Stimulated activated CD4-positive, alpha-beta T cell treated with anti-CD3 and anti-CD28 coated beads, Interleukin-4, amount 100 ng/mL, for 4 hours (primary cell): Measurements from ENCODE around the gene RTN4.

Experiments used
- DNase-seq, 2 experiments: peaks; one replicate each; pipeline ENCODE4 v3.0.0-alpha.2; 2020

Gene RTN4

GRCh38 chr2:54968561-54969218 is 81.6 kb downstream of the RTN4 start:
- no peak for DNase-seq

DNA sequence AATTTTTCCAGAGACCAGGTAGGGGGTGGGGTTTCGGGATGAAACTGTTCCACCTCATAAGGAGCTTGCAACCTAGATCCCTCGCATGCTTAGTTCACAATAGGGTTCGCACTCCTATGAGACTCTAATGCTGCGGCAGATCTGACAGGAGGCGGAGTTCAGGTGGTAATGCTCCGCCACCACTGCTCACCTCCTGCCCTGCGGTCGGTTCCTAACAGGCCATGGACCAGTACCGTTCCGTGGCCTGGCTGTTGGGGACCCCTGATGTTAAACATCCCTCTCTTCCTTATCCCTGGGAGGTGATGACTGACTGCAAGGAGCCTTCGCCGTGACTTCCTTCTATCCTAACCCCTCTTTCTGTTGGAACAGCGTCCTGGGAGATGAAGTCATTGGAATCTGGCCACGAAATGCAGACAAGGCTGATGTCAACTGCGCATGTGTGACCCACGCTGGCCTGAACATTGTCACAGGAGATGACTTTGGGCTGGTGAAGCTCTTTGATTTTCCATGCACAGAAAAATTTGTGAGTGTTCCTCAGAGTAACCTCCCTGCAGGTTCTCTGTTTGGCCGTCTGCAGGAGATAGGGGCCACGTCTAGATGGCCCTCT is 82.4 kb downstream of the RTN4 start:
- no peak for DNase-seq

DNA sequence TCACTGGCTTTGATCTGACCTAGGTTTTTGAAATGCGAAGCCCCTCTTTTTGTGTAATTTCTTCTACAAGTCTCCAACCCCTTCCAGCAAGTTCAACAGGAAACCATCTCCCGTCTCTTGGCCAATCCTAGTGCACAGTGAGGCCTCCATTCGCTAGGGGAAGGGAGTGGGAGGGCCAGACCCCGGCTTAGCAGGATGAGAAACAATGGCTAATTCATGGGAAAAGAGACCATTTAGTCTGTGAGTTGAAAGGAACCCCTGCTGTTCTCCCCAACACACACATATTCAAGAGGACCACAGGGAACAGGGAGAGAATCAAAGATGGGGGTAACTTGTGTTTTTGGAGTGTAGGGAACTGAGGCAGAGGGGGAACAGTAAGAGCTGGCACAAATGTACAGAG is 83.0 kb downstream of the RTN4 start:
- no peak for DNase-seq

- no peak for DNase-seq
Observed at GRCh38 chr2:54966837-54967236, 83.4 kb downstream of the RTN4 start.

GRCh38 chr2:54966165-54966832 is 84.0 kb downstream of the RTN4 start:
- no peak for DNase-seq

DNA sequence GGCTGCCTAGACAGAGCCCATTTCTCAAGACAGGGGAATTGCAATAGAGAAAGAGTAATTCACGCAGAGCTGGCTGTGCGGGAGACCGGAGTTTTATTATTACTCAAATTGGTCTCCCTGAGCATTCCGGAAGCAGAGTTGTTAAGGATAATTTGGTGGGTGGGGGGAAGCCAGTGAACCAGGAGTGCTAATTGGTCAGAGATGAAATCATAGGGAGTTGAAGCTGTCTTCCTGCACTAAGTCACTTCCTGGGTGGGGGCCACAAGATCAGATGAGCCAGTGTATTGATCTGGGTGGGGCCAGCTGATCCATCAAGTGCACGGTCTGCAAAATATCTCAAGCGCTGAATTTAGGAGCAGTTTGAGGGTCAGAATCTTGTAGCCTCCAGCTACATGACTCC is 84.8 kb downstream of the RTN4 start:
- DNase-seq: no peak

- DNase-seq: no peak
Observed at GRCh38 chr2:54964816-54965215, 85.4 kb downstream of the RTN4 start.

- no peak for DNase-seq
Observed at GRCh38 chr2:54964271-54964670, 86.0 kb downstream of the RTN4 start.

GRCh38 chr2:54963476-54963875 is 86.8 kb downstream of the RTN4 start:
- DNase-seq: no peak

DNA sequence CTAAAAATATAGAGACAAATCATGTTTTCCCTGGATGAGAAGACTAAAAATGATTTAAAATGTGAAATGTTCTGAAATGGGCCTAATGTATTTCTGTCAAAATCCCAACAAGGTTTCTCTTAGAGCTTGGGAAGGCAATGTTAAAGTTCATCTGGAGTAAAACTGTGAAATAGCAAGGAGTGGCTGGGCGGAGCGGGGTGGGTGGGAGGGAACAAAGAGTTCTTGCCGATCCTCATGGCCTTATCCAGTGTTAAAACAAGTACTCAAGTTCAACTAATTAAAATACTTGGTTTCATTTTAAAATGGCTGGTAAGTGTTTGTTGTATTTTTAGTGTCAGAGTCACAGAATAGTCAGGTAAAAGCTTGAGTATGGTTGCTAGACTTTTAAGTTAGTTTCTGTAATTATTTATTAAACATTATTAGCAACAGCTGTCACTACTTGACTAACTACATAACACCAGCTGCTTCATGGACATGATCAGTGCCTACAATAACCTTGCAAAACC is 87.3 kb downstream of the RTN4 start:
- DNase-seq: no peak

- DNase-seq: no peak
Observed at GRCh38 chr2:54962511-54962910, 87.7 kb downstream of the RTN4 start.

DNA sequence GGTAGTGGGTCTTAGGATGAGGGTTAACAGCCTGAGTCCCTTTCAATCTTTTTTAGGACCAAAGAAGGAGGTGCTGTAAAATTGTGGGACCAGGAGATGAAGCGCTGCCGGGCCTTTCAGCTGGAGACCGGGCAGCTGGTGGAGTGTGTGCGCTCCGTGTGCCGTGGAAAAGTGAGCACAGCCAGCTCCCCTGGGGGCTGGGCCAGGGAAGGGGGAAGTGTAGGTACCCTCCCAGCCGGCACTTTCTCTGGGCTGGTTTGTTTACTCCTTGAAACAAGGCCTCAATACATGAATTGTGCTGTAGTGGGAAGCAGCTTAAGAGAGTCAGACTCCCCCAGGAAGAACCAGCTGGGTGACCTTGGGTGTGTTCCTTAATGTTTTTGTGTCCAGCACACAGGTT is 90.1 kb downstream of the RTN4 start:
- no peak for DNase-seq

- DNase-seq: no peak
Observed at GRCh38 chr2:54958717-54959371, 91.4 kb downstream of the RTN4 start.

- no peak for DNase-seq
Observed at GRCh38 chr2:54957321-54957999, 92.8 kb downstream of the RTN4 start.

DNA sequence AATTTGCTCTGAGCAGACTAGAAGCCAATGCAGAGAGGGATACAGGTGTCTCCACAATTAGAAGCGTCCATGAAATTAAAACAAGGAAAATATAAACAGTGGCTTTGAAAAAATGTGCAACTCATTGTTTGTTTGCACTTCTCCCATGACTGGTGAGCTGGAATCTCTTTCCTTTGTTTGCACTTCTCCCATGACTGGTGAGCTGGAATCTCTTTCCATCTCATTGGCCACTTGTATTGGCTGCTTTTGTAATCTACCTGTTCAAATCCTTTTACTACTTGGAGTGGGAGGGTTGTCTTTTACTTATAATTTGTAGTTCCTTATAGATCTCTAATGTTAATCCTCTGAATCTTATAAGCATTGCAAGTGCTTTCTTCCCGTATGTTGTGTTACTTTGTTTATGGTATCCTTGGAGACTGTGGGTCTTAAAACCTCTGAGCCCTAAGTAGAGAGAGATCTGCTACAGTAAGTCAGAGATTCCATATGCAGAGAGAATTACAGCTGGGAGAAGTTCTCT is 94.1 kb downstream of the RTN4 start:
- DNase-seq: no peak

GRCh38 chr2:54955358-54956110 is 94.7 kb downstream of the RTN4 start:
- no peak for DNase-seq

DNA sequence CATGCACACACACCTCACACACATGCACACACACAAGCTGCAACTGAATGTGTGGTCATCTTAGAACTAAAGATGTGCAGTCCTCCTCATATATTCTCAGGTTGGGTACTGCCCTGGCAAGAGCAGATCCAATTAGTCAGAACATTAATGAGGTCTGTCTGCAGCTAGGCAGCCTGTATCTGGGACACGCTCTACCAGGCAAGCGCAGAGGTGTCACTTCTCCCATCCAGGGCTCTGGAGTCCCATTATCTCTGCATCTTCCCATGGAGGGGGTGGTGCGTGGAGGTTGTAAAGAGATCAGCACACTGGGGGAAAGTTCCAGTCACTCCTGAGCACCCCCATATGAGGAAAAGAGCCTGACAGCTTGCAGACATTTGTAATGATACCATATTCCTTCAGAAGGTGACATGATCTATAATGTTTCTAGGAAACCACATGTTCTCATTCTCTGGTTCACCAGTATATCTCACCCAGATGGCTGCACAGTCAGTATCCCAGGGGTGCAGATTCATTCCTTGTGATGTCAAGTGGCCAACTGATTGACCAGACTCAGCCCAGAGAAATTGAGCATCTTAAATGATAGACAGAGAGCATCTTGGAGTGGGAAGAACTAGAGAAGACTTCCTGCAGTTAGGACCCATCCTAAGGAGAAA is 95.4 kb downstream of the RTN4 start:
- DNase-seq: no peak

GRCh38 chr2:54954158-54954557 is 96.1 kb downstream of the RTN4 start:
- DNase-seq: no peak

GRCh38 chr2:54952978-54953456 is 97.2 kb downstream of the RTN4 start:
- no peak for DNase-seq

GRCh38 chr2:54952425-54952824 is 97.8 kb downstream of the RTN4 start:
- no peak for DNase-seq

DNA sequence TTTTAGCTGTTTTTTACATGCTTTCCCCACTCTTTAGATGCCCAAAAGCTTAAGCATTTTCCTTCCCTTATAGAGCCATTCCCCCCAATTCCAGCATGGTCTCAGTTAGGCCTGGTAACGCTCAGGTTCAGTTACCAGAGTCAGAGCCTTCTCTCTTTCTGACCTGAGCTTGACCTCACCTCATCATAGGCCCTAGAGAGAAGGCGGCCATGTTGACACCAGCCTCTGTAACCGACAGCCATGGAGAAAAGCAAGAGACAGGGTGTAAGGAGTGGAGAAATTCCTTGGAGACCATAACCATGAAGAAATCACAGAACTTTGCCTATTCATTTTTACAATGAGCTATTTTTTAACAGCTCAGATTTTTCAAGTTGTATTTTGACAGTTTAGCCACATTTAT is 99.4 kb downstream of the RTN4 start:
- DNase-seq: no peak
